ENCODE measurements around the gene ARHGAP15.
A peak's percentile ranks its signal among the peaks of the same experiment; 100 is the strongest.

Gene ARHGAP15

GRCh38 chr2:143259368-143259958 lies 130.2 kb downstream of the ARHGAP15 start:
- DNase-seq (ENCODE audit: low read depth in 2 of 3, low spot score in 1 of 3): peak; percentile 49 to 83 (median 50)

- DNase-seq (ENCODE audit: low read depth in 2 of 3, low spot score in 1 of 3): peak in 1 of 3 donors; percentile 40
Observed at GRCh38 chr2:143261986-143262385, 132.8 kb downstream of the ARHGAP15 start.

GRCh38 chr2:143262389-143262788 lies 133.2 kb downstream of the ARHGAP15 start:
- no peak for DNase-seq (ENCODE audit: low read depth in 2 of 3, low spot score in 1 of 3)

DNA sequence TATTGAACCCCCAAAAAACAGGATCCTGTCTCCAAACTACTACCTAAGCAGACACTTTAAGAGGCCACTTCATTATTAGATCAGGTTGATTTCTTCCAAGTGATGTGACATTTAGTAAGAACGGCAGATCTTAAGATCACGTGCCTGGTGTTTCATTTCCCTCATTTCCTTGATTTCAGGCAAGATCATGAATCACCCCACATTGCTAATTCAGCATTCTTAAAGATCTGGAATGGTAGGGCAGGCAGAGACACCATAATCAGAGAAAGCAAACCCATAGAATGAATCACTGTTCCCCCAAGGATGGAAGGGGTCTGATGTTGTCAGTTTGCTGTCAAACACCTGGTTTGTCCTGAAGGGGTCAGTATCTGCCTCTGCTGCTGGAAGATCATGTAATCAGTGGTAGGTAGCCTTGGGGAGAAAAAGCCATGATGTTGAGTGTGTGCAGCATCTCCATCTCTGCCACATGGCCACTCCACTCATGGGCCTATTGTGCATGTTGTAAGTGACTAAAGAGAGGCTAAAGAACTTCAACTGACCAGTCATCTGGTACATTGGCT lies 133.9 kb downstream of the ARHGAP15 start:
- DNase-seq (ENCODE audit: low read depth in 2 of 3, low spot score in 1 of 3): no peak

- DNase-seq (ENCODE audit: low read depth in 2 of 3, low spot score in 1 of 3): no peak
Observed at GRCh38 chr2:143264851-143265250, 135.6 kb downstream of the ARHGAP15 start.

GRCh38 chr2:143279672-143280071 lies 150.5 kb downstream of the ARHGAP15 start:
- no peak for DNase-seq (ENCODE audit: low read depth in 2 of 3, low spot score in 1 of 3)

GRCh38 chr2:143280097-143280757 lies 151.0 kb downstream of the ARHGAP15 start:
- DNase-seq (ENCODE audit: low read depth in 2 of 3, low spot score in 1 of 3): no peak

DNA sequence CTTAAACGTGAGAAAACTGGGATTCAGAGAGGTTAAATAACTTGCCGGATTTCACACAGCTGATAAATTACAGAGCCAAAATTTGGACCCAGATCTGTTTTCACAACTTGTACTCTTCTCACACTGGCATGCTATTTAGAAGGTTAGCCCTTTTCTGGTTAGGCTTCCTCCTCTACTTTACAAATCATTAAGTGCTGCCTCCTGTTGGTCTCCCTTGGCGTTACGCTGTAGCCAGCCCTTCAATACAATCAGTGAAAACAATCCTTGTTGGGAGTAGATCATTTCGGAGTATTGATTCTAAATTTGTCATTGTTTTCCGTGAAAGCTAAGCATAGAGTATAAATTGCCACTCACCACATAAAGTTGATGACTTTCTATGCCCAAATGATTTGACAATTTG lies 153.5 kb downstream of the ARHGAP15 start:
- DNase-seq (ENCODE audit: low read depth in 2 of 3, low spot score in 1 of 3): peak in 1 of 3 donors; percentile 38

GRCh38 chr2:143284087-143284675 lies 155.0 kb downstream of the ARHGAP15 start:
- peak in 1 of 3 donors; percentile 35 for DNase-seq (ENCODE audit: low read depth in 2 of 3, low spot score in 1 of 3)

DNA sequence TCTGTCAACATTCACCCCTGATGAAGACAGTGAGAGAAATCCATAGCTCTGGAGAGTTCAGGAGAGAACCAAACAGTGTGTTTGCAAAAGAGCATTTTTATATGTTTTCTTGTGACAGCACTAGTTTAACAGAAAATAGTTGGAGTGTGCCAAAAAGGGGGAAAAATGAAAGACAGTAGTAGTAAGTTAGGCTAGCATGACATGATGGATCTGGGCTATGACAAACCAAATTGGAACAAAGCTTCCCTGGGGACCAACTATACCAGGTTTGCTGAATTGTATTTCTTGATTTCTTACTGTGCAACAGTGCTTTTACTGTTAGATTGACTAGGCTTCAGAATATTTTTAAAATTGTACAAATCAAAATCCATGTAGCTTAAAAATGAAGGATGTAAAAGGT lies 159.8 kb downstream of the ARHGAP15 start:
- DNase-seq (ENCODE audit: low read depth in 2 of 3, low spot score in 1 of 3): no peak

GRCh38 chr2:143290221-143290620 lies 161.0 kb downstream of the ARHGAP15 start:
- no peak for DNase-seq (ENCODE audit: low read depth in 2 of 3, low spot score in 1 of 3)

- DNase-seq (ENCODE audit: low read depth in 2 of 3, low spot score in 1 of 3): no peak
Observed at GRCh38 chr2:143294068-143294467, 164.8 kb downstream of the ARHGAP15 start.

DNA sequence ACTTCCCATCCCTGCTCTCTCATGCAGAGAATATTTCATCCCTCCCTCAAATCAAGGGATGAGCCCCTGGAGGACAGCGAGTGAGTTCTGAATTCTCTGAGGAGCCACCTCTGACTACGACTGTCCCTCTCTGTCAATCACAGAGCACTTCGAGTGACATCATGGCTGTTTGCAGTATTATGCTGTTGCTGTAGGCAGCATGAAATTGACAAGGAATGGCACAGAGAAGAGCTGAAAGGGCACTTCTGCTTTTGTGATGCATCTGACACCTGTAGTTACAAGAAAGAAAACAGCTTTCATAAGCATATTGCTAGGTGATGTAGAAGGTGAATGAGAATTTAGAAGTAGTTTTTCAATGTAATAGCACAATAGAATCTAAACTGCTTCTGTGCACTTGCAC lies 166.9 kb downstream of the ARHGAP15 start:
- no peak for DNase-seq (ENCODE audit: low read depth in 2 of 3, low spot score in 1 of 3)

DNA sequence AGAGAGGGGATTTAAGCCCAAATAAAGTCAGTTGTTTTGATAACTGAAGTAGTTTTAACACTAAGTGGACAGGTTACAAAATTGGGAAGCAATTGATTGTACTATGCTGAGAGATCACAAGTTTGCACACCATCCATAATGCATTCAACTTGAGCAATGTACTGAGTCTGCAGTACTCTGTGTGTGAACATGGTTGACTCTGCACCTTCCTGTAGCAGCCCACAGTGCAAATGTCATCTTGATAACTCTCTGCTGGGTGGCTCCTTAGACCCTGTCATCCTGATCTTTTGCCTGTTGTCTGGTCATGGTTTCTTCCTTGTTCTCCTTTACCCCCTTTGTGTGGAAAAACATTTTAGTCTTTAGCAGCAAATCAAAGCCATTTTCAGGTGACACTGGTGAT lies 168.0 kb downstream of the ARHGAP15 start:
- DNase-seq (ENCODE audit: low read depth in 2 of 3, low spot score in 1 of 3): no peak

DNA sequence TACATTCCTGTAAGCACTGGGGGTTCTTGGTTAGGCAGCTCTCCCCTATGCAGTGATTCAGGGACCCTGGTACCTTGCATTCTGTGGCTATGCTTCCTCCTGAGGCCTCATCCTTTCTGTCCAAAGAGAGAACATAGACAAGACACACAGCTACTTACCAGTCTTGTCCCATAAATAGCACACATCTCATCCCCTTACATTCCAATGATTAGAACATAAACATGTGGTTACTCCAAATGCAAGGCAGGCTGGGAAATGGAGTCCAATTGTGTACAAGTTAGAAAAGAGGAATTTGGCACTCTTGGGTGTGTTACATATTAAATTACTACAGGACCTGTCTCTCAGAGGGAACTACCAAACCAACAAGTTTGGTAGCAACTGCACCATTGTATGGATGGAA lies 171.3 kb downstream of the ARHGAP15 start:
- DNase-seq (ENCODE audit: low read depth in 2 of 3, low spot score in 1 of 3): no peak

GRCh38 chr2:143311426-143311825 lies 182.2 kb downstream of the ARHGAP15 start:
- DNase-seq (ENCODE audit: low read depth in 2 of 3, low spot score in 1 of 3): no peak

GRCh38 chr2:143312441-143312840 lies 183.2 kb downstream of the ARHGAP15 start:
- DNase-seq (ENCODE audit: low read depth in 2 of 3, low spot score in 1 of 3): no peak

GRCh38 chr2:143313861-143314260 lies 184.6 kb downstream of the ARHGAP15 start:
- DNase-seq (ENCODE audit: low read depth in 2 of 3, low spot score in 1 of 3): no peak

- no peak for DNase-seq (ENCODE audit: low read depth in 2 of 3, low spot score in 1 of 3)
Observed at GRCh38 chr2:143321994-143322393, 192.8 kb downstream of the ARHGAP15 start.

GRCh38 chr2:143329288-143329687 lies 200.1 kb downstream of the ARHGAP15 start:
- no peak for DNase-seq (ENCODE audit: low read depth in 2 of 3, low spot score in 1 of 3)

DNA sequence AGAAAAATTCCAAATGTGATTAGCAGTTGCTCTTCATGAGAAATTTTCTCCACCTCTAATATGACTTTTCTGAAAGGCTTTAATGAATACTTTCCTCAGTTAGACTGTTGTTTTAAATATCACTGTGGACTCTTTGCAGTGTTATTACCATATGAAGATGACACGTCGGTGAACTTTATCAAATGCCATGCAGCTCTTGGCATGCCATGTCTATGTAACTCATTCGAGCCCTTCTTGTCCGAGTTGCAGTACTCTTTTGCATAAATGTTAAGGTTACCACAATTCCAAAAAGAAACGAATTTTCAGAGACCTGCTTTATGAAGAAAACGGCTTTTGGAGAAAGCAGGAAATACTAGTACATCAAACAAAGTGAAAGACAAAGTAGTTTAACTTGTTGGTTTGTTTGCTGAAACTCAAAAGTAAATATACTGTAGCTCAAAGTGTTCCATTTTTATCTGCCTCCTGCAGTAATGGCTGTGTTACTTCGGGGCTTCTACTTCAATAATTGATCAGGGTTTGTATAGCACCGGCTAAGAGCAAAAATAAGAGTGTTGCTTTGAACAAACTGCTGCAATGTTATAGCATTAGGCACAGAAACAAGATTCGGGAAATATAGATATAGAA lies 204.1 kb downstream of the ARHGAP15 start:
- no peak for DNase-seq (ENCODE audit: low read depth in 2 of 3, low spot score in 1 of 3)

- no peak for DNase-seq (ENCODE audit: low read depth in 2 of 3, low spot score in 1 of 3)
Observed at GRCh38 chr2:143333847-143334246, 204.6 kb downstream of the ARHGAP15 start.

Data from stimulated activated CD4-positive, alpha-beta T cell treated with anti-CD3 and anti-CD28 coated beads, Interleukin-12 subunit alpha, Interleukin-12 subunit beta, amount 100 ng/mL, for 48 hours (primary cell).